Activated T-helper 1 cell treated with Interleukin-2 at 50 U/mL for 16 hours (primary cell): ENCODE data around the gene DRD1.
"Not testable (repeated sequence)": the region's sequence is repeated elsewhere in the genome, so short reads cannot be mapped to it uniquely, and the experiment has no call there.

ENCODE experiments used
- DNase-seq: peaks from one replicate; pipeline ENCODE4 v3.0.0-alpha.2; 2020; ENCODE audit warnings: low read depth

DRD1 gene

GRCh38 chr5:175467983-175468690, 24.2 kb upstream of the DRD1 start:
- DNase-seq: no peak

- DNase-seq: no peak
Measured at GRCh38 chr5:175466700-175467318, 22.8 kb upstream of the DRD1 start.

- no peak for DNase-seq
Measured at GRCh38 chr5:175465282-175465681, 21.3 kb upstream of the DRD1 start.

- no peak for DNase-seq
Measured at GRCh38 chr5:175464942-175465233, 20.9 kb upstream of the DRD1 start.

- peak; percentile 36 for DNase-seq
Measured at GRCh38 chr5:175464074-175464941, 20.3 kb upstream of the DRD1 start.

GRCh38 chr5:175463641-175464040, 19.7 kb upstream of the DRD1 start:
- no peak for DNase-seq

- DNase-seq: no peak
Measured at GRCh38 chr5:175461370-175461769, 17.4 kb upstream of the DRD1 start.

GRCh38 chr5:175460552-175460951, 16.6 kb upstream of the DRD1 start:
- DNase-seq: no peak

GRCh38 chr5:175460126-175460525, 16.1 kb upstream of the DRD1 start:
- DNase-seq: no peak

- DNase-seq: no peak
Measured at GRCh38 chr5:175457466-175457865, 13.5 kb upstream of the DRD1 start.

- DNase-seq: no peak
Measured at GRCh38 chr5:175456105-175456742, 12.2 kb upstream of the DRD1 start.

GRCh38 chr5:175454338-175454737, 10.4 kb upstream of the DRD1 start:
- not testable (repeated sequence) for DNase-seq

GRCh38 chr5:175452166-175452565, 8.2 kb upstream of the DRD1 start:
- no peak for DNase-seq

- DNase-seq: no peak
Measured at GRCh38 chr5:175448276-175448675, 4.3 kb upstream of the DRD1 start.

GRCh38 chr5:175447571-175447970, 3.6 kb upstream of the DRD1 start:
- DNase-seq: no peak

GRCh38 chr5:175446378-175446777, 2.4 kb upstream of the DRD1 start:
- DNase-seq: not testable (repeated sequence)

- no peak for DNase-seq
Measured at GRCh38 chr5:175444905-175445456, 999 bp upstream of the DRD1 start.

GRCh38 chr5:175443514-175444059, 395 bp downstream of the DRD1 start:
- DNase-seq: no peak

- DNase-seq: no peak
Measured at GRCh38 chr5:175438234-175438857, 5.6 kb downstream of the DRD1 start.

GRCh38 chr5:175436359-175436758, 7.6 kb downstream of the DRD1 start:
- no peak for DNase-seq

GRCh38 chr5:175434800-175435199, 9.2 kb downstream of the DRD1 start:
- no peak for DNase-seq

GRCh38 chr5:175427762-175428161, 16.2 kb downstream of the DRD1 start:
- DNase-seq: no peak
